ENCODE measurements around the gene NMNAT2.
"Not testable (repeated sequence)": the region's sequence is repeated elsewhere in the genome, so short reads cannot be mapped to it uniquely, and the experiment has no call there.

NMNAT2 gene

DNA sequence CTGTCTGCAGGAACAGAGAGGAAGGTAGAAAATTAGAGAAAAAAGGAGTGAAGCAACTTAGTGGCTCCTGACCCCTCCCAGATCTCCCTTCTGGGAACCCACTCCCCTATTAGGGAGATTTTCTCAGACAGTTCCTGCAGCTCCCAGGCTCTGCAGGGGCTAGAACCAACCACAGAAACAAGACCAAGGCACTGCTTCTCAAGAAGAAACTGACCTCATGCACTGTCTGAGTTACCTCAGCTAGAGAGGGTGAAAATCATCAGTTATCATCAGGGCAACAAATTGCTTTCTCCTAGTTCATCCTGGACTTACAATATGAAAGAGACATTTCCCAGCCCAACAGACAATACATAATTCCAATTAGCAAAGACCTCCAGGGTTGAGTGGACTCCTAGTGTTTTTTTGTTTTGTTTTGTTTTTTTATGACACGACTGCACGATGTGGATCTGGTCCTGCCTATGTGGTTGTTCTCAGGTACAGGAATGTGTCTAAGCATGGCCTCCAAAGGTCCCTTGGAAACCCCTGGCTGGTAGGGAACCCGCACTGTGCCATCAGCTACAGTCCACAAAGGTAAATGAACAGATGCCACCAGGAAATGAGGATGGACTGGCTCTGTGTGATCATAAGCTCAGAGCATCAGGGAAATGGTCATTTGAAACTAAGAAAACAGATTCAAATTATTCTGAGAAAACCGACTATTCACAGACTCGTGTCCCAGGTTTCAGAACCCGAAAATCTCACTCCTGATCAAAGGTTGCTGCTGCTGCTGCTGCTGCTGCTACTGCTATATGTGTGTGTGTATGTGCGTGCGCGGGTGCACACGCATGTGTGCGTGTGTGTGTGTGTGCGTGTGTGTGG, 166.8 kb downstream of the NMNAT2 start:
- no peak for DNase-seq

- DNase-seq, result no peak
Observed at GRCh38 chr1:183249941-183250452, 168.2 kb downstream of the NMNAT2 start.

DNA sequence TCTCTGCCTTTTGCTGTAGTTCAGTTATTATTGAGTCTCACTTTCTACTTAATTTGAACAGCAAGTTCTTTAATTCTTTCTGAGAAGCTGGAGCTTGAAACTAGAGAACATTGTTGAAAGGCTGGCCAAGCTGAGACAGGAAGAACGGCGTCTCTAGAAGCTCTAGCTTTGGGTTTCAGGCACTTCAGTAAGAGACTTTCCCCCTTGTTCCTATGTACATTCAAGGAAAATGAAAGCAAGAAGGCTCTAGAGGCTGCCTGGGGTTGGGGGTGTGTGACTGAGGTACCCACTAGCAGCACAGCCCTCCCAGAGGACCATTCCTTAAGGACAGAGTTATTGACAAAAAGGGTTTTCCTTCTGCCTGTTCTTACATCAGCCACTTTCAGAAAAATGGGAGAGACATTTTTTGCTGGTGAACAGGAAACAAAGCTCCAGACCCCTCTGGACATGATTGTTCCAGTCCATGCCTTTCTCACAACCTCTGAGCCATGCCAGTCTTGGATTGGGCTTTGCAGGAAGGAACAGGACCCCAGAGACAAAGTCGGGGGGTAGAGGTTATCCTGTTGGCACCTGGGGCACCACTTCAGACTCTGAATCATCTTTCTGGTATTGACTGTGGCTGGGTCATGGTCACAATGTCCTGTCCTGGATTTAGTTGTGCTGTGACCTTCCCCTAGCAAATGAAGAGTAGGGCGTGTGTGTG, 169.0 kb downstream of the NMNAT2 start:
- no peak for DNase-seq

DNA sequence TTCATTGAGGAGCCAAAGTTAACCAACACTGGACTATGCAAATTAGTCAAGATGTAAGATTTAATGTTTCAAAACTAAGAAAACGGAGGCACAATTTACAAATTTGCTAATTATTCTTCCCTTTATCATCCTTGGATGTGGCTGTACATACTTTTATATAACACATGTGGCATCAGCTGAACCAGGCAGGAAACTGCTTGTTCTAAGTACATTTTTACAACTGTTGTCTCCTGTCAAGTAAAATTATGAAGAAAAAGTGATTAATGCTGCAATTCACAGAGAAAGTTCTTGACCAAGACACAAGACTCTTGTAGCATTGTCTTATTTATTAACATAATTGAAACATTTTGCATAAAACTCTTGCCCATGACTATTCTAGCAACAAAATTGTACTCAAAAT, 170.2 kb downstream of the NMNAT2 start:
- no peak for DNase-seq

- no peak for DNase-seq
Observed at GRCh38 chr1:183247484-183247883, 170.7 kb downstream of the NMNAT2 start.

DNA sequence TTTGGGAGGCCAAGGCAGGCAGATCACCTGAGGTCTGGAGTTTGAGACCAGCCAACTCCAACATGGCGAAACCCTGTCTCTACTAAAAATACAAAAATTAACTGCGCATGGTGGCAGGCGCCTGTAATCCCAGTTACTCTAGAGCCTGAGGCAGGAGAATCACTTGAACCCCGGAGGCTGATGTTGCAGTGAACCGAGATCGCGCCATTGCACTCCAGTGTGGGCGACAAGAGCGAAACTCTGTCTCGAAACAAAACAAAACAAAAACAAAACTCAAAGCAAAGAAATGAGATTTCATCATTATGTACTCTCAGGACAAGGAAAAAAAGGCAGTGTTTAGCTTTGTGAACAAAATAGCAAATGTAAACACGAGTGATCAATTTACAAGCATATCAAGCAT, 171.1 kb downstream of the NMNAT2 start:
- no peak for DNase-seq

DNA sequence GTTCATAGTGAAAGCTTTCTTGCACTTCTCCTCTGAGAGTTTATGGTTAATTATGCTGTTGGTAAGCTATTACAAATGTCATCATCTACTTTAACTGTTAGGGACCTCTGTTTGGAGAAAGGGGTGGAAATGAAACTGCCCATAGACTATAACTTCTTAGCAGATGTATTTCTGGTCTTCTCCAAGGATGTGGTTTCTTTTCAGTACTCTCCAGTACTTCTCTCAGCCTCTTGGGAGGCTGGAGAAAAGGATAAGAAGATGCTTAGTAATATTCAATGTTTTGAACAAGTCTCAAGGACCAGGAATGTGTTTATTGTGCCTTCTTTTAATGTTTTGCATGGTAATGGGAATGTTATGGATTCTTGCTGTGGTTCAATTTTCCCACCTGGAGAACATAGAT, 171.7 kb downstream of the NMNAT2 start:
- DNase-seq, result no peak

DNA sequence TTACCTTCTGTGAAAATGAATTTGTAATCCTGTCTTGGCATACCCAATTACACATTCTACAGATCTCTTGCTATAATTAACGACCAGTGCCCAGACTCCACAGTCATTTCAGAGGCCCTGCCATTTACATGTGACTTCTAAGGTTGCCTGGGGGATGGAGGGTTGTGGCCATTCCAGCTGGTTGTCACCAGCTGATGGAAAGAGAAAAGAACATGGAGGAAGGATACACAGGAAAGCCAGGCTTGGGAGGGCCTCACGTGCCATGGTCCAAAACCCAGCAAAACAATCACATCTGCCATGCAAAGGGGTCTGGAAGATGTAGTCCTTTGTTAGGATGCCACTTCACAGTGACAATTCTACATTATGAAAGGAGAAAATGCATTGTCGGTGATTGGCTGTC, 172.8 kb downstream of the NMNAT2 start:
- no peak for DNase-seq

DNA sequence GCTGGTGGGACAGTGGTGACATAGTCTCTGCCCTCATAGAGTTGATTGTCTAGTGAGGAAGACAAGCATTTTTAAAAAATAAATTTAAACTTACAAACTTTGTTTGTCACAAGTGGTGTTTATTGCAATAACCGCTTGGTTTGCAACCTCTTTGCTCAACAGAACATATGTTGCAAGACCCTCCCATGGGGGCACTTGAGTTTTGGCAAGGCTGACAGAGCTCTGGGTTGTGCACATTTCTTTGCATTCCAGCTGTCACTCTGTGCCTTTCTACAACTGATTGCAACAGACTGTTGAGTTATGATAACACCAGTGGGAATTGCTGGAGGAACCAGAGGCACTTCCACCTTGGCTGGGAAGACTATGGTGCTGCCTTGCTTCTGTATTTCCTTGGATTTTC, 173.7 kb downstream of the NMNAT2 start:
- DNase-seq, result no peak

DNA sequence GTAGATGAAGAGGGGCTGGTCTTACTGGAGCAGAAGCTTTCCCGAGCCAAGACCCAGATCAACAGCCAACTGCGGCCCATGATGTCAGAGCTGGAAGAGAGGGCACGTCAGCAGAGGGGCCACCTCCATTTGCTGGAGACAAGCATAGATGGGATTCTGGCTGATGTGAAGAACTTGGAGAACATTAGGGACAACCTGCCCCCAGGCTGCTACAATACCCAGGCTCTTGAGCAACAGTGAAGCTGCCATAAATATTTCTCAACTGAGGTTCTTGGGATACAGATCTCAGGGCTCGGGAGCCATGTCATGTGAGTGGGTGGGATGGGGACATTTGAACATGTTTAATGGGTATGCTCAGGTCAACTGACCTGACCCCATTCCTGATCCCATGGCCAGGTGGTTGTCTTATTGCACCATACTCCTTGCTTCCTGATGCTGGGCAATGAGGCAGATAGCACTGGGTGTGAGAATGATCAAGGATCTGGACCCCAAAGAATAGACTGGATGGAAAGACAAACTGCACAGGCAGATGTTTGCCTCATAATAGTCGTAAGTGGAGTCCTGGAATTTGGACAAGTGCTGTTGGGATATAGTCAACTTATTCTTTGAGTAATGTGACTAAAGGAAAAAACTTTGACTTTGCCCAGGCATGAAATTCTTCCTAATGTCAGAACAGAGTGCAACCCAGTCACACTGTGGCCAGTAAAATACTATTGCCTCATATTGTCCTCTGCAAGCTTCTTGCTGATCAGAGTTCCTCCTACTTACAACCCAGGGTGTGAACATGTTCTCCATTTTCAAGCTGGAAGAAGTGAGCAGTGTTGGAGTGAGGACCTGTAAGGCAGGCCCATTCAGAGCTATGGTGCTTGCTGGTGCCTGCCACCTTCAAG, 174.8 kb downstream of the NMNAT2 start:
- DNase-seq, result no peak

- DNase-seq, result no peak
Observed at GRCh38 chr1:183242556-183242955, 175.6 kb downstream of the NMNAT2 start.

DNA sequence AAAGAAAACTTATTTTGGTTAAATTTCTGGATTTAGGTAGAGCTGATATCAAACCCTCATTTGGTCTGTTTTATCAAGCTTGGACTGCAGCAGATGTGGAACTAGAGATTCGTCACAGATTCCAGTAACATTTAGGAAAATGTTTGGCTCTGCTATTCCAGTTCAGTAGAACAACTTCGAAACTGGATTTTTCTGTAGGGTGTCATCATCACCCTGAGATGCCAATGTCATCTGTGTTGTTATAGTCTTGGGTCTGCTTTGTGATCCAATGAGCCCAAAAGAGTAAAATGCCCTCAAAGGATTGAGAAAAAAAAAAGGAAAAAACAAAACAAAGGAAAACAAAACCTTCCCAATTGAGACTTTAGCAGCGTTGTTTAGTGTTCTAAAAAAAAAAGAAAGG, 176.7 kb downstream of the NMNAT2 start:
- no peak for DNase-seq

- not testable (repeated sequence) for DNase-seq
Observed at GRCh38 chr1:183240853-183241252, 177.3 kb downstream of the NMNAT2 start.

DNA sequence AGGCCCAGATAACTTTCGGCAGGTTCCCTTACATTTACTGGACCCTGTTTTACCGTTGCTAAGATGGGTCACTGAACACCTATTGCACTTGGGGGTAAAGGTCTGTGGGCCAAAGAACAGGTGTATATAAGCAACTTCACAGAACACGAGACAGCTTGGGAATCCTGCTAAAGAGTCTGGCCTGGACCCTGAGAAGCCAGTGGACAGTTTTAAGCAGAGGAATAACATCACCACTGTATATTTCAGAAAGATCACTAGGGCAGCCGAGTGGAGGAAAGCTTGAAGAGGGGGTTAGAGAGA, 177.7 kb downstream of the NMNAT2 start:
- DNase-seq, result no peak

GRCh38 chr1:183239793-183240525, 178.2 kb downstream of the NMNAT2 start:
- no peak for DNase-seq

- DNase-seq, result no peak
Observed at GRCh38 chr1:183239220-183239742, 178.9 kb downstream of the NMNAT2 start.

- DNase-seq, result no peak
Observed at GRCh38 chr1:183238071-183238470, 180.1 kb downstream of the NMNAT2 start.

GRCh38 chr1:183237046-183237445, 181.1 kb downstream of the NMNAT2 start:
- no peak for DNase-seq

DNA sequence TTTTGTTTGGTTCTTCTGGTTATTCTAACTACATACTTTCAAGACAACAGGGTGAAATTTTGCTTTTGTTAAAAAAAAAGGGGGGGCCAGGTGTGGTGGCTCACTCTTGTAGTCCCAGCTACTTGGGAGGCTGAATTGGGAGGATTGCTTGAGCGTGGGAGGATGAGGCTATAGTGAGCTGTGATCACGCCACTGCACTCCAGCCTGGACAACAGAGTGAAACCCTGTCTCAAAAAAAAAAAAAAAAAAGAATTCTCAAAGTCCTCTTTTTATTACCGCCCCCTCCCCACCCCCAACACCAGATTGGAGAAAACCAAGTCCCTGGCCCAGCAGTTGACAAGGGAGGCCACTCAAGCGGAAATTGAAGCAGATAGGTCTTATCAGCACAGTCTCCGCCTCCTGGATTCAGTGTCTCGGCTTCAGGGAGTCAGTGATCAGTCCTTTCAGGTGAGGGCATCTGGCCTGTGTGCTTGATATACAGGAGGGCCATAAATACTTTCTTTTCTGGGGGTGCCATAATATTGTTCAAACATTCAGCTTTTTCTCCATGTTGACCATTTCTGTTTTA, 181.9 kb downstream of the NMNAT2 start:
- DNase-seq, result no peak

DNA sequence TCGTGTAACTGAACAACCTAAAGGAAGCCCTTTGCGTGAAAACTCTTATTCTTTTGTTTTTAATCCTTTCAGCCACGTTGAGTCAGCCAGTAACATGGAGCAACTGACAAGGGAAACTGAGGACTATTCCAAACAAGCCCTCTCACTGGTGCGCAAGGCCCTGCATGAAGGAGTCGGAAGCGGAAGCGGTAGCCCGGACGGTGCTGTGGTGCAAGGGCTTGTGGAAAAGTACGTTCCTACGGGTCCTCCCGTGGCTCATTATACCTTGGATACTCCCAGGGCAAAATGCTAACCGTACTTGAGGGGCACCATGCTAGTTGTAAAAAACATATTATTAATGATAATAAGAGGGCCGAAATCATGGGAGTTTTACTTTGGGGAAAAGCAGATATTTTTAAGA, 182.7 kb downstream of the NMNAT2 start:
- DNase-seq, result no peak

DNA sequence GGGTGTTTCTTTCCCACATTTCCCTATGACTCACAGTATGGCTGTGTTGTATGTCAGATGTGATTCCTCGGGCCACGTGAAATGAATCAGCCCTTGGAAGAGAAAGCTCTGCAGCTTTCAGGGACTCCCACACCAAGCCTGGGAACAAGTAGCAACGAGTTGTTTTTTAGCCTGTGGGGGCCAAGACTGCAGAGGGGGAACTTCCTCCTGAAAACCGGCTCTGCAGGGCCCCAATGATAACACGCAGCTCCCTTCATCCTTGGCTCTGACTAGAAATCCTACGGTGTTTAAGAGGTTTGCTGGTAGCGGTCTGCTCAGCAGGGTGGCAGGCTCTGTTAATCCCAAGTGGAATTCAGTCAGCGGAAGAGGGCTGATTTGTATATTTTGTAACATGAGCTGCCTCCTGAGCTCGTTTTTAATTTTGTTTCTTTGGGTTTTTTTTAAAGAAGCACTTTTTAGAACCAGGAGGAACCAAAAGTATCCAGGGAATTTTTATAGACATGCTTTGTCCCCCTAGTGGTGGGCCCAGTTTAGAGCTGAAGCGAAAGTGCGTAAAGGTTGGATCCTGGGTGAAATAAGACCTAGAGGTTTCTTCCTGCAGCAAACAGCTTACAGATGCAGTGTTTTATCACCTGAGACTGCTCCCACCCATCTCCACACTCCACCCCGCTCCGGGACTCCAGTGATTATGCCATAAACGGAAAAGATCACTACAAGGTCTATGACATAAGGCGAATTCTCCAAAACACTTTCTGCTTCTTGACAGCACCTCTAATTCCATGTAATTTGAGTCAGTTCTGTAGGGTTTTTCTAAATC, 183.3 kb downstream of the NMNAT2 start:
- no peak for DNase-seq
